Measurements from ENCODE around the gene DMPK. TPM values are rescaled to one million over a fixed set of nuclear protein-coding genes. Genes with fewer than 3 reads are reported as not detected.
A peak's percentile ranks its signal among the peaks of the same experiment; 100 is the strongest.

The DMPK gene
- total and polyA plus RNA-seq, 9 of the 15 experiments (the other 6 are each of a cell fraction or from before 2014, with no cell fraction given): 0.24 to 31.3 (median 7.3) TPM

DNA sequence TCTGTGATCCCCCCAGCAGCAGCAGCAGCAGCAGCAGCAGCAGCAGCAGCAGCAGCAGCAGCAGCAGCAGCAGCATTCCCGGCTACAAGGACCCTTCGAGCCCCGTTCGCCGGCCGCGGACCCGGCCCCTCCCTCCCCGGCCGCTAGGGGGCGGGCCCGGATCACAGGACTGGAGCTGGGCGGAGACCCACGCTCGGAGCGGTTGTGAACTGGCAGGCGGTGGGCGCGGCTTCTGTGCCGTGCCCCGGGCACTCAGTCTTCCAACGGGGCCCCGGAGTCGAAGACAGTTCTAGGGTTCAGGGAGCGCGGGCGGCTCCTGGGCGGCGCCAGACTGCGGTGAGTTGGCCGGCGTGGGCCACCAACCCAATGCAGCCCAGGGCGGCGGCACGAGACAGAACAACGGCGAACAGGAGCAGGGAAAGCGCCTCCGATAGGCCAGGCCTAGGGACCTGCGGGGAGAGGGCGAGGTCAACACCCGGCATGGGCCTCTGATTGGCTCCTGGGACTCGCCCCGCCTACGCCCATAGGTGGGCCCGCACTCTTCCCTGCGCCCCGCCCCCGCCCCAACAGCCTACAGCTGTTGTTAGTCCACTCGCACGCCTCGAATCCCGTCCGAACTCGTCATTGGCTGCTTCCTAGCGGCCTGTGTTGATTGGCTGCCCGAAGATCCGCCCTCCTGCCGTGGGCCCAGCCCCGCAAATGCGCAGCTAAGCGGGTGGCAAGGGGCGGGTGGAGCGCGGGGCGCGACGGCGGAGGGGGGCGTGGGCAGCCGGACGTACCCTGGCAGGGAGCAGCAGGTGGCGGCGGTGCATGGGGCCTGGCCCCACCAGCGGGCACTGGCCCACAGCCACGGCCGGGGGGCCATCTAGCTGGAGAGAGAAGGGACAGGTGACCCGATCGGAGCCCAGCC is 11.8 kb downstream of the DMPK start (continued):
- TF ChIP-seq, protein P1, sequence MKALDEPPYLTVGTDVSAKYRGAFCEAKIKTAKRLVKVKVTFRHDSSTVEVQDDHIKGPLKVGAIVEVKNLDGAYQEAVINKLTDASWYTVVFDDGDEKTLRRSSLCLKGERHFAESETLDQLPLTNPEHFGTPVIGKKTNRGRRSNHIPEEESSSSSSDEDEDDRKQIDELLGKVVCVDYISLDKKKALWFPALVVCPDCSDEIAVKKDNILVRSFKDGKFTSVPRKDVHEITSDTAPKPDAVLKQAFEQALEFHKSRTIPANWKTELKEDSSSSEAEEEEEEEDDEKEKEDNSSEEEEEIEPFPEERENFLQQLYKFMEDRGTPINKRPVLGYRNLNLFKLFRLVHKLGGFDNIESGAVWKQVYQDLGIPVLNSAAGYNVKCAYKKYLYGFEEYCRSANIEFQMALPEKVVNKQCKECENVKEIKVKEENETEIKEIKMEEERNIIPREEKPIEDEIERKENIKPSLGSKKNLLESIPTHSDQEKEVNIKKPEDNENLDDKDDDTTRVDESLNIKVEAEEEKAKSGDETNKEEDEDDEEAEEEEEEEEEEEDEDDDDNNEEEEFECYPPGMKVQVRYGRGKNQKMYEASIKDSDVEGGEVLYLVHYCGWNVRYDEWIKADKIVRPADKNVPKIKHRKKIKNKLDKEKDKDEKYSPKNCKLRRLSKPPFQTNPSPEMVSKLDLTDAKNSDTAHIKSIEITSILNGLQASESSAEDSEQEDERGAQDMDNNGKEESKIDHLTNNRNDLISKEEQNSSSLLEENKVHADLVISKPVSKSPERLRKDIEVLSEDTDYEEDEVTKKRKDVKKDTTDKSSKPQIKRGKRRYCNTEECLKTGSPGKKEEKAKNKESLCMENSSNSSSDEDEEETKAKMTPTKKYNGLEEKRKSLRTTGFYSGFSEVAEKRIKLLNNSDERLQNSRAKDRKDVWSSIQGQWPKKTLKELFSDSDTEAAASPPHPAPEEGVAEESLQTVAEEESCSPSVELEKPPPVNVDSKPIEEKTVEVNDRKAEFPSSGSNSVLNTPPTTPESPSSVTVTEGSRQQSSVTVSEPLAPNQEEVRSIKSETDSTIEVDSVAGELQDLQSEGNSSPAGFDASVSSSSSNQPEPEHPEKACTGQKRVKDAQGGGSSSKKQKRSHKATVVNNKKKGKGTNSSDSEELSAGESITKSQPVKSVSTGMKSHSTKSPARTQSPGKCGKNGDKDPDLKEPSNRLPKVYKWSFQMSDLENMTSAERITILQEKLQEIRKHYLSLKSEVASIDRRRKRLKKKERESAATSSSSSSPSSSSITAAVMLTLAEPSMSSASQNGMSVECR (CRISPR knock-in tag; IDR thresholded peaks at IDR 0.05): peak; percentile 81
- TF ChIP-seq ZC3H4 (CRISPR knock-in tag; IDR thresholded peaks at IDR 0.05; ENCODE audit: borderline replicate concordance): no peak
- TF ChIP-seq, protein P2, sequence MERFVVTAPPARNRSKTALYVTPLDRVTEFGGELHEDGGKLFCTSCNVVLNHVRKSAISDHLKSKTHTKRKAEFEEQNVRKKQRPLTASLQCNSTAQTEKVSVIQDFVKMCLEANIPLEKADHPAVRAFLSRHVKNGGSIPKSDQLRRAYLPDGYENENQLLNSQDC (CRISPR knock-in tag; IDR thresholded peaks at IDR 0.05): no peak
- no peak for TF ChIP-seq RCOR1 (IDR thresholded peaks at IDR 0.05; ENCODE audit: borderline replicate concordance in 1 of 2, low read depth in 2 of 2, low read length in 2 of 2)
- no peak for TF ChIP-seq ARID2 (IDR thresholded peaks at IDR 0.05)
- TF ChIP-seq CBX5 (IDR thresholded peaks at IDR 0.05; ENCODE audit: borderline replicate concordance, low read depth): no peak
- no peak for TF ChIP-seq SRSF7 (optimal IDR thresholded peaks at IDR 0.05; ENCODE audit: low read depth, low read length)
- no peak for TF ChIP-seq MED1 (CRISPR knock-in tag; IDR thresholded peaks at IDR 0.05; ENCODE audit: borderline replicate concordance)
- no peak for TF ChIP-seq MAFK (IDR thresholded peaks at IDR 0.05; ENCODE audit: low read length)
- peak; percentile 46; the same call in 1 of the 2 replicates for TF ChIP-seq KLF13 (tag; IDR thresholded peaks at IDR 0.05; ENCODE audit: borderline replicate concordance, low read depth)
- TF ChIP-seq, protein P3, sequence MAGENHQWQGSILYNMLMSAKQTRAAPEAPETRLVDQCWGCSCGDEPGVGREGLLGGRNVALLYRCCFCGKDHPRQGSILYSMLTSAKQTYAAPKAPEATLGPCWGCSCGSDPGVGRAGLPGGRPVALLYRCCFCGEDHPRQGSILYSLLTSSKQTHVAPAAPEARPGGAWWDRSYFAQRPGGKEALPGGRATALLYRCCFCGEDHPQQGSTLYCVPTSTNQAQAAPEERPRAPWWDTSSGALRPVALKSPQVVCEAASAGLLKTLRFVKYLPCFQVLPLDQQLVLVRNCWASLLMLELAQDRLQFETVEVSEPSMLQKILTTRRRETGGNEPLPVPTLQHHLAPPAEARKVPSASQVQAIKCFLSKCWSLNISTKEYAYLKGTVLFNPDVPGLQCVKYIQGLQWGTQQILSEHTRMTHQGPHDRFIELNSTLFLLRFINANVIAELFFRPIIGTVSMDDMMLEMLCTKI (IDR thresholded peaks at IDR 0.05; ENCODE audit: partially characterized antibody): no peak
- TF ChIP-seq BMI1 (IDR thresholded peaks at IDR 0.05; ENCODE audit: low read length): no peak
- no peak for TF ChIP-seq SREBF1 (IDR thresholded peaks at IDR 0.05; ENCODE audit: borderline replicate concordance, low read depth, low read length)
- TF ChIP-seq, protein P4, sequence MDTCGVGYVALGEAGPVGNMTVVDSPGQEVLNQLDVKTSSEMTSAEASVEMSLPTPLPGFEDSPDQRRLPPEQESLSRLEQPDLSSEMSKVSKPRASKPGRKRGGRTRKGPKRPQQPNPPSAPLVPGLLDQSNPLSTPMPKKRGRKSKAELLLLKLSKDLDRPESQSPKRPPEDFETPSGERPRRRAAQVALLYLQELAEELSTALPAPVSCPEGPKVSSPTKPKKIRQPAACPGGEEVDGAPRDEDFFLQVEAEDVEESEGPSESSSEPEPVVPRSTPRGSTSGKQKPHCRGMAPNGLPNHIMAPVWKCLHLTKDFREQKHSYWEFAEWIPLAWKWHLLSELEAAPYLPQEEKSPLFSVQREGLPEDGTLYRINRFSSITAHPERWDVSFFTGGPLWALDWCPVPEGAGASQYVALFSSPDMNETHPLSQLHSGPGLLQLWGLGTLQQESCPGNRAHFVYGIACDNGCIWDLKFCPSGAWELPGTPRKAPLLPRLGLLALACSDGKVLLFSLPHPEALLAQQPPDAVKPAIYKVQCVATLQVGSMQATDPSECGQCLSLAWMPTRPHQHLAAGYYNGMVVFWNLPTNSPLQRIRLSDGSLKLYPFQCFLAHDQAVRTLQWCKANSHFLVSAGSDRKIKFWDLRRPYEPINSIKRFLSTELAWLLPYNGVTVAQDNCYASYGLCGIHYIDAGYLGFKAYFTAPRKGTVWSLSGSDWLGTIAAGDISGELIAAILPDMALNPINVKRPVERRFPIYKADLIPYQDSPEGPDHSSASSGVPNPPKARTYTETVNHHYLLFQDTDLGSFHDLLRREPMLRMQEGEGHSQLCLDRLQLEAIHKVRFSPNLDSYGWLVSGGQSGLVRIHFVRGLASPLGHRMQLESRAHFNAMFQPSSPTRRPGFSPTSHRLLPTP (IDR thresholded peaks at IDR 0.05; ENCODE audit: borderline replicate concordance, extremely low read depth, insufficient read length): no peak
- no peak for TF ChIP-seq STAT5B (CRISPR knock-in tag; IDR thresholded peaks at IDR 0.05)
- TF ChIP-seq MCM5 (IDR thresholded peaks at IDR 0.05; ENCODE audit: low read depth): no peak
- TF ChIP-seq CBFA2T3 (IDR thresholded peaks at IDR 0.05): 0 out of 2 replicates have a peak, but pooled peaks have one; percentile 5
- no peak for TF ChIP-seq ZNF445 (CRISPR knock-in tag; IDR thresholded peaks at IDR 0.05; ENCODE audit: low read depth)
- no peak for TF ChIP-seq GTF2F1 (IDR thresholded peaks at IDR 0.05; ENCODE audit: low read depth, low read length)
- TF ChIP-seq NCOA6 (IDR thresholded peaks at IDR 0.05): no peak

Data from K562 (cell line).